ENCODE measurements around the gene CCDC141.
"Not testable (repeated sequence)": the region's sequence is repeated elsewhere in the genome, so short reads cannot be mapped to it uniquely, and the experiment has no call there.

Gene CCDC141

GRCh38 chr2:179036353-179036905 is 13.5 kb downstream of the CCDC141 start:
- no peak for DNase-seq (ENCODE audit: low read depth)

GRCh38 chr2:179031731-179032408 is 18.1 kb downstream of the CCDC141 start:
- no peak for DNase-seq (ENCODE audit: low read depth)

GRCh38 chr2:179024445-179024844 is 25.5 kb downstream of the CCDC141 start:
- no peak for DNase-seq (ENCODE audit: low read depth)

GRCh38 chr2:179022685-179023084 is 27.3 kb downstream of the CCDC141 start:
- DNase-seq (ENCODE audit: low read depth) = no peak

GRCh38 chr2:179021258-179021657 is 28.7 kb downstream of the CCDC141 start:
- DNase-seq (ENCODE audit: low read depth) = no peak

- no peak for DNase-seq (ENCODE audit: low read depth)
Observed at GRCh38 chr2:179020156-179020750, 29.7 kb downstream of the CCDC141 start.

GRCh38 chr2:179019260-179019659 is 30.7 kb downstream of the CCDC141 start:
- DNase-seq (ENCODE audit: low read depth) = no peak

GRCh38 chr2:179017773-179018357 is 32.1 kb downstream of the CCDC141 start:
- DNase-seq (ENCODE audit: low read depth) = no peak

GRCh38 chr2:179014189-179014588 is 35.7 kb downstream of the CCDC141 start:
- not testable (repeated sequence) for DNase-seq (ENCODE audit: low read depth)

GRCh38 chr2:179005976-179006375 is 44.0 kb downstream of the CCDC141 start:
- DNase-seq (ENCODE audit: low read depth) = no peak

- no peak for DNase-seq (ENCODE audit: low read depth)
Observed at GRCh38 chr2:178999476-178999875, 50.5 kb downstream of the CCDC141 start.

- no peak for DNase-seq (ENCODE audit: low read depth)
Observed at GRCh38 chr2:178998539-178998938, 51.4 kb downstream of the CCDC141 start.

GRCh38 chr2:178997477-178997876 is 52.5 kb downstream of the CCDC141 start:
- DNase-seq (ENCODE audit: low read depth) = no peak

GRCh38 chr2:178997067-178997466 is 52.9 kb downstream of the CCDC141 start:
- no peak for DNase-seq (ENCODE audit: low read depth)

GRCh38 chr2:178994264-178994663 is 55.7 kb downstream of the CCDC141 start:
- no peak for DNase-seq (ENCODE audit: low read depth)

GRCh38 chr2:178993788-178994187 is 56.1 kb downstream of the CCDC141 start:
- DNase-seq (ENCODE audit: low read depth) = no peak

- DNase-seq (ENCODE audit: low read depth) = not testable (repeated sequence)
Observed at GRCh38 chr2:178992719-178993118, 57.2 kb downstream of the CCDC141 start.

GRCh38 chr2:178990533-178991241 is 59.2 kb downstream of the CCDC141 start:
- no peak for DNase-seq (ENCODE audit: low read depth)

GRCh38 chr2:178989424-178989823 is 60.5 kb downstream of the CCDC141 start:
- not testable (repeated sequence) for DNase-seq (ENCODE audit: low read depth)

- not testable (repeated sequence) for DNase-seq (ENCODE audit: low read depth)
Observed at GRCh38 chr2:178982652-178983051, 67.3 kb downstream of the CCDC141 start.

GRCh38 chr2:178980815-178981214 is 69.1 kb downstream of the CCDC141 start:
- no peak for DNase-seq (ENCODE audit: low read depth)

- DNase-seq (ENCODE audit: low read depth) = no peak
Observed at GRCh38 chr2:178978667-178979066, 71.3 kb downstream of the CCDC141 start.

GRCh38 chr2:178976351-178976750 is 73.6 kb downstream of the CCDC141 start:
- DNase-seq (ENCODE audit: low read depth) = no peak

Data from stimulated activated CD8-positive, alpha-beta memory T cell treated with anti-CD3 and anti-CD28 coated beads, Interleukin-4, amount 100 ng/mL, for 24 hours (primary cell).